Neural progenitor cell (in vitro differentiated cells): ENCODE data around the gene CEP131. TPM values are rescaled to one million over a fixed set of nuclear protein-coding genes. Genes with fewer than 3 reads are reported as not detected.
A peak's percentile ranks its signal among the peaks of the same experiment; 100 is the strongest.

Source experiments
- DNase-seq: peaks from one replicate; pipeline ENCODE4 v3.0.0-alpha.2; 2016; ENCODE audit warnings: low spot score
- H2AFZ ChIP-seq: fragments of 200-600 bp; sonication (generic); replicated peaks from 2 replicates; pipeline ENCODE4 v1.6.1; 2016; ENCODE audit warnings: antibody characterized with exemption
- H3F3A ChIP-seq: fragments of 200-600 bp; sonication (generic); 2 replicates; pipeline ENCODE4 v1.6.1; 2016; ENCODE audit warnings: antibody characterized with exemption, low read depth
- H3K27ac ChIP-seq: fragments of 200-600 bp; sonication (generic); 2 replicates; pipeline ENCODE4 v1.5.1; 2016; ENCODE audit warnings: mild to moderate bottlenecking
- H3K27me3 ChIP-seq: fragments of 200-600 bp; sonication (generic); 2 replicates; pipeline ENCODE4 v1.6.1; 2016; ENCODE audit warnings: mild to moderate bottlenecking, moderate library complexity
- H3K36me3 ChIP-seq: fragments of 200-600 bp; sonication (generic); 2 replicates; pipeline ENCODE4 v1.5.1; 2016
- H3K4me1 ChIP-seq: fragments of 200-600 bp; sonication (generic); 2 replicates; pipeline ENCODE4 v1.6.1; 2016; ENCODE audit warnings: mixed run types
- H3K4me2 ChIP-seq: fragments of 200-600 bp; sonication (generic); 2 replicates; pipeline ENCODE4 v1.6.1; 2016
- H3K4me3 ChIP-seq: fragments of 200-600 bp; sonication (generic); 2 replicates; pipeline ENCODE4 v1.5.1; 2016
- H3K79me2 ChIP-seq: fragments of 200-600 bp; sonication (generic); 2 replicates; pipeline ENCODE4 v1.6.1; 2016; ENCODE audit warnings: low read depth
- H3K9ac ChIP-seq: fragments of 200-600 bp; sonication (generic); 2 replicates; pipeline ENCODE4 v1.6.1; 2016
- H3K9me3 ChIP-seq: fragments of 200-600 bp; sonication (generic); 2 replicates; pipeline ENCODE4 v1.5.1; 2016; ENCODE audit warnings: low read depth
- H4K20me1 ChIP-seq: fragments of 200-600 bp; sonication (generic); 2 replicates; pipeline ENCODE4 v1.6.1; 2016; ENCODE audit warnings: low read depth
- H3K27ac Mint-ChIP-seq: 3 replicates; pipeline ENCODE4 v1.8.0; 2021; ENCODE audit warnings: mixed read lengths
- H3K27me3 Mint-ChIP-seq: 2 replicates; pipeline ENCODE4 v1.8.0; 2022; ENCODE audit warnings: low read depth, mild to moderate bottlenecking, inconsistent platforms, moderate library complexity, mixed read lengths; ENCODE audit not compliant: insufficient read depth
- H3K36me3 Mint-ChIP-seq: 3 replicates; pipeline ENCODE4 v1.8.0; 2021; ENCODE audit warnings: mixed read lengths
- H3K4me1 Mint-ChIP-seq: 3 replicates; pipeline ENCODE4 v1.8.0; 2021; ENCODE audit warnings: mixed read lengths
- H3K4me3 Mint-ChIP-seq: 3 replicates; pipeline ENCODE4 v1.8.0; 2021; ENCODE audit warnings: mild to moderate bottlenecking, moderate library complexity, mixed read lengths
- H3K9me3 Mint-ChIP-seq: 3 replicates; pipeline ENCODE4 v1.8.0; 2020; ENCODE audit warnings: mixed read lengths
- EZH2 ChIP-seq: fragments of 200-600 bp; sonication (generic); IDR thresholded peaks from 2 replicates; pipeline ENCODE4 v1.6.1; 2017; ENCODE audit warnings: antibody characterized with exemption, mild to moderate bottlenecking, moderate library complexity
- EZH2phosphoT487 ChIP-seq: fragments of 200-600 bp; sonication (generic); IDR thresholded peaks from 2 replicates; pipeline ENCODE4 v1.6.1; 2017; ENCODE audit warnings: antibody characterized with exemption
- total RNA-seq: library from RNA; depleted of rRNA; stranded (reverse); fragments of >200 nt; gene quantifications from 2 replicates; pipeline ENCODE4 v1.2.3, GENCODE V29; 2015; ENCODE audit warnings: low replicate concordance
- TF ChIP-seq, protein P1 (sequence below): fragments of 200-600 bp; sonication (generic); IDR thresholded peaks from 2 replicates; pipeline ENCODE4 v1.5.1; 2017; ENCODE audit warnings: antibody characterized with exemption, mild to moderate bottlenecking

The CEP131 gene
- total RNA-seq, 1 donor from 2014 or later, result 7.7 TPM

DNA sequence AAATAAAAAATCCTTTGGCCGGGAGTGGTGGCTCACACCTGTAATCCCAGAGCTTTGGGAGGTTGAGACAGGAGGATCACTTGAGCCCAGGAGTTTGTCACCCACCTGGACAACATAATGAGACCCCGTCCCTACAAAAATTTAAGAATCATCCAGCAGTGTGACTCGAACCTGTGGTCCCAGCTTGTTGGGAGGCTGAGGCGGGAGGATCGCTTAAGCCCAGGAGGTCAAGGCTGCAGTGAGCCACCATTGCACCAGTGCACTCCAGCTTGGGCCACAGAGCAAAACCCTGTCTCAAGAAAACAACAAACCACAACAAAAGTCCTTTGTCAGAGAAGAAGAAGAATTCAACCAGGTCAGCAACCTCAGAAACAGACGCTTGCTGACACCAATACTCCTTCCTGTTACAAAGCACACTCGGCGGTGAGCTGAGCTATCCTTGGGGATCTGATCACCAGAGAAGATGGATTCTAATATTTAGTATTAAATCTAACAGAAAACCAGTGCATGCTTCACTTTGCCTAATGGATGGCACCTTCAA, 70.4 kb downstream of the CEP131 start:
- Histone ChIP-seq H3K36me3 (no peaks in the 10 kb centered on the region), H3K27me3 (no peaks in the 10 kb centered on the region), H3K27ac (no peak overlapping the region), H4K20me1 (no peaks in the 10 kb centered on the region), H3K4me1 (no peaks in the 10 kb centered on the region), H3K79me2 (no peaks in the 10 kb centered on the region), H3F3A (no peaks in the 10 kb centered on the region), H3K9ac (no peak overlapping the region), H3K4me3 (no peak overlapping the region), H2AFZ (no peak overlapping the region), H3K9me3 (no peaks in the 10 kb centered on the region), H3K4me2 (no peak overlapping the region)
- Mint-ChIP-seq H3K4me3 (no peak overlapping the region), H3K27me3 (no peaks in the 10 kb centered on the region), H3K36me3 (peaks cover 3% of the 10 kb centered on the region), H3K4me1 (peaks cover 4% of the 10 kb centered on the region), H3K27ac (no peak overlapping the region), H3K9me3 (no peaks in the 10 kb centered on the region)
- no peak for DNase-seq
- TF ChIP-seq, protein P1, sequence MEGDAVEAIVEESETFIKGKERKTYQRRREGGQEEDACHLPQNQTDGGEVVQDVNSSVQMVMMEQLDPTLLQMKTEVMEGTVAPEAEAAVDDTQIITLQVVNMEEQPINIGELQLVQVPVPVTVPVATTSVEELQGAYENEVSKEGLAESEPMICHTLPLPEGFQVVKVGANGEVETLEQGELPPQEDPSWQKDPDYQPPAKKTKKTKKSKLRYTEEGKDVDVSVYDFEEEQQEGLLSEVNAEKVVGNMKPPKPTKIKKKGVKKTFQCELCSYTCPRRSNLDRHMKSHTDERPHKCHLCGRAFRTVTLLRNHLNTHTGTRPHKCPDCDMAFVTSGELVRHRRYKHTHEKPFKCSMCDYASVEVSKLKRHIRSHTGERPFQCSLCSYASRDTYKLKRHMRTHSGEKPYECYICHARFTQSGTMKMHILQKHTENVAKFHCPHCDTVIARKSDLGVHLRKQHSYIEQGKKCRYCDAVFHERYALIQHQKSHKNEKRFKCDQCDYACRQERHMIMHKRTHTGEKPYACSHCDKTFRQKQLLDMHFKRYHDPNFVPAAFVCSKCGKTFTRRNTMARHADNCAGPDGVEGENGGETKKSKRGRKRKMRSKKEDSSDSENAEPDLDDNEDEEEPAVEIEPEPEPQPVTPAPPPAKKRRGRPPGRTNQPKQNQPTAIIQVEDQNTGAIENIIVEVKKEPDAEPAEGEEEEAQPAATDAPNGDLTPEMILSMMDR, result no peak
- TF ChIP-seq EZH2 (no peak), EZH2phosphoT487 (no peak)

DNA sequence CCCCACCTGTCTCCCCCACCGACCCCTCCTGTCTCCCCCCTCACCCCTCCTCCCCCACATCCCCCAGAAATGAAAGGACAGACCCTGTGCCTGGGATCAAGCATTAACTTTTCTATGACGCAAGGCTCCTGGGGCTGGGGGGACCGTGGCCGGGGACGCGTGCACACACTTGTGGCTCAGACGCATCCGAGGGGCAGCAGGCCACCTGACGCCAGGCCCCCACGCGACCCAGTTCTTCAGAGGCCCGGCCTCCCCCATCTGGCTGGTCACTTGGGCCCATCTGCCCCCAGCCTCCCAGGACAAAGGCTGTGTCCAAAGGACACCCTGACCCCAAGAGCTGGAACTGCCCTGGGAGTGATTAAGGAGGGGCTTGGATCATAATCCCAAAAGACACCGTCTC, 71.5 kb downstream of the CEP131 start:
- Mint-ChIP-seq H3K27ac (peak overlapping the region; percentile 54), H3K4me1 (peaks cover 4% of the 10 kb centered on the region), H3K36me3 (peaks cover 3% of the 10 kb centered on the region), H3K9me3 (no peaks in the 10 kb centered on the region), H3K27me3 (no peaks in the 10 kb centered on the region), H3K4me3 (no peak overlapping the region)
- Histone ChIP-seq H4K20me1 (no peaks in the 10 kb centered on the region), H3K9me3 (no peaks in the 10 kb centered on the region), H3K36me3 (no peaks in the 10 kb centered on the region), H3K4me1 (no peaks in the 10 kb centered on the region), H3F3A (no peaks in the 10 kb centered on the region), H3K4me3 (no peak overlapping the region), H3K4me2 (no peak overlapping the region), H3K27me3 (no peaks in the 10 kb centered on the region), H2AFZ (no peak overlapping the region), H3K27ac (no peak overlapping the region), H3K9ac (no peak overlapping the region), H3K79me2 (no peaks in the 10 kb centered on the region)
- DNase-seq, result no peak
- TF ChIP-seq, protein P1, result no peak

DNA sequence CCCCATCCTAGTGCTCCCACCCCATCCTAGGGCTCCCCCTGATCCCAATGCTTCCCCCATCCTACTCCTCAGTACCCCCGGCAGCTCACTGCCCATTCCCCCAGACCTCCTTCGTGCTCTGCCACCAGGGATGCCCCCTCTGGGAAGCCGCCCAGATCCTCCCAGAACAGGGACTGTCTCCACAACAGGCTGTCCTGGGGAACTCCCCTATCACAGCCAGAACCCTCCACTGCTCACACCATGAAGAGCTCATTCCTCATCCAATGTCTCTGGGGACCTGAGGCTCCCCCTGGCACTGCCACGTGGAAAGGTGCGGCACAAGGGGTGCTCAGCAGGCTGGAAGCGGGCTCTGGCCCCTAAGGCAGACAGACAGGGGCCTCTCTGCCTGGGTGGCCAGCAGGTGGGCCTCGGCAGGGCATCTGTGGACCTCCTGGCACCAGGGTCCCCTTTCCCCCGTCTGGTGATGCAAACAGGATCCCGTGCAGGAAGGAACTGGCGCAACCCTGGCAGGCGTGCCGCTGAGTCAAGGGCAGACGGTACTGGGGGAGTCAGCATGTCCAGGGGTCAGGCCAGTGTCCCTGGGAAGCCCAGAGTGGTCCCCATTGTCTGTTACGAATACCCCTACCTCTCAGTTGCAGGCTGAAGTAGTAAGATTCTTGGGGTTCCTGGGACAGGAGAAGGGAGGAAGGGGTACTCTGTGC, 72.2 kb downstream of the CEP131 start:
- Histone ChIP-seq H3K27ac (no peak overlapping the region), H3K9ac (no peak overlapping the region), H3K9me3 (no peaks in the 10 kb centered on the region), H4K20me1 (no peaks in the 10 kb centered on the region), H3K4me1 (no peaks in the 10 kb centered on the region), H3K36me3 (no peaks in the 10 kb centered on the region), H2AFZ (no peak overlapping the region), H3K27me3 (no peaks in the 10 kb centered on the region), H3K79me2 (no peaks in the 10 kb centered on the region), H3F3A (no peaks in the 10 kb centered on the region), H3K4me2 (no peak overlapping the region), H3K4me3 (no peak overlapping the region)
- Mint-ChIP-seq H3K9me3 (no peaks in the 10 kb centered on the region), H3K27me3 (no peaks in the 10 kb centered on the region), H3K4me1 (peaks cover 4% of the 10 kb centered on the region), H3K36me3 (peaks cover 3% of the 10 kb centered on the region), H3K27ac (no peak overlapping the region), H3K4me3 (no peak overlapping the region)
- no peak for DNase-seq
- TF ChIP-seq EZH2, result no peak
- TF ChIP-seq, protein P1, result no peak
- no peak for TF ChIP-seq EZH2phosphoT487
